Forelimb muscle (tissue), 1 donor: ENCODE measurements around the gene PPARGC1A. TPM values are rescaled to one million over a fixed set of nuclear protein-coding genes. Genes with fewer than 3 reads are reported as not detected.

ENCODE experiments used
- DNase-seq: peaks from one replicate; pipeline ENCODE4 v3.0.0-alpha.2; 2013; ENCODE audit warnings: low read depth
- polyA plus RNA-seq: library from polyadenylated mRNA; unstranded; fragments of 120-200 nt; gene quantifications from one replicate; pipeline ENCODE4 v1.2.1, GENCODE V29; 2013; ENCODE audit not compliant: insufficient read length

Gene PPARGC1A
- polyA plus RNA-seq, 1 donor, result 7.5 TPM

DNA sequence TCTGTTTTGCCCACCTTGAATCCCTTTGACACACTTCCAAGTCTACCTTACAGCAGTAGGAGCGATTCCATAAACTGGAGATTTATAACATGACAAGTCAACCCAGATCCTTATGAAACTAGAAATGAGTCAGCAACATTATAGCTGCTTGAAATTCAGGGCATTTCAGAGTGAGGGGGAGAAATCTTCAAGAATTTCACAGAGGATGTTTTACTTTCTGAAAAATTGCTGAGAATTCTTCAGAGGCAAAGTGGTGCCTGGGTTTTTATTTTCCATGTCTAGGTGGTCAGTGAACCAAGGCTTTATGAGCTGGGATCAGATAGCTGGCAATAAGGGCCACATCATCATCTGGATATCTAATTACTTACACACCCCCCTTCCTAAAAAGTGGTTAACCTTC lies 119.8 kb downstream of the PPARGC1A start:
- DNase-seq, result no peak

DNA sequence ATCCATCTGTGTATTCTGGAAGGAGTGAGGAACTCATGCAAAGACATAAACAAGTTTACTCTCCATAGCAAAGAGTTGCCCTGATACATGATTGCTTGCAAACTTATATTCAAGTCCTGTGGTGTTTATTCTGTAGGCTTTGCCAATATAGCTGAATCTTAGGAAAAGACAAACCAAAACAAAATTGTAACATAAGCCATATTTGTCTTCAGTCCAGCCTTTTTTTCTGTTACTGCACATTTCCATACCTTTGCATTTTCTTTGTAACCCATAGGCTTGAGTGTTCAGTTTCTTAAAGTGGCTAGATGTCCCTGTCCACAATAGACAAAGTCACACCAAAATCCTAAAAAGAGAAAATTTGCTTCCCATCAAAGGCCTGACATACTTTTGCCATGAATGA lies 120.4 kb downstream of the PPARGC1A start:
- no peak for DNase-seq

DNA sequence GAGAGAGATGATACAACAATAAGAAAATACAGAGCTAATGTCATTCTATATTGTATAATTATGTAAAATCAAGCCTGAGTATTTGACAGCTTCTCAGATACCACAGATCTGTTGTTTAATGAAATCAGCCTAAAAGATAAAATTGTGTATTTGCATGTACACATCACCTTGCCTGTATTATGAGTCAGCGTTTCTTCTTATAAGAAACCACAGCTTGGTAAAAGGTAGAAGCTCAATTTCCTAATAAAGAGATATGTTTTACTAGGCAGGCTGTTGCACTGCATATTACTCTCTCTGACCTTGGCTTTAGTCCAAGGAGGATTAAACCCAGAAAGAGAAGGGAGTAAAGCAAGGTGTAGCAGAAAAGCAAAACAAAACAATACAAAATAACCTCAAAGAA lies 121.3 kb downstream of the PPARGC1A start:
- no peak for DNase-seq

DNA sequence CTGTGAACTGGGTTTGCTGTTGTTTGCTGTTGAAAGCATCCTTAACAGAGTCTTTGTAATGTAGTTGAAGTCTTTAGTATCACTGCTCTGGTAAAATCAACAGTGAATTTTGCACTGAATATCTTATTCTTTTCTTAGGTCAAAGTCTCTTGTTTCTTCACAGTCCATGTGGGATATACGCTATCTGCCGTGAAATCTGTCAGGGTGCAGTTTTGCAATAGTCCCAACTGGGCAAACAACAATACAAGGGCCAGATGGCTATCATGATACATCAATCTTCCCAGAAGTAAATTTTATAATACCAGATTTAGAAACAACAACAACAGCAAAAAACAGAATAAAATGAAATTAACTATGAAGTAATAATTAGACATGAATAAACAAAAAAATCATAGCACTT lies 123.5 kb downstream of the PPARGC1A start:
- no peak for DNase-seq

DNA sequence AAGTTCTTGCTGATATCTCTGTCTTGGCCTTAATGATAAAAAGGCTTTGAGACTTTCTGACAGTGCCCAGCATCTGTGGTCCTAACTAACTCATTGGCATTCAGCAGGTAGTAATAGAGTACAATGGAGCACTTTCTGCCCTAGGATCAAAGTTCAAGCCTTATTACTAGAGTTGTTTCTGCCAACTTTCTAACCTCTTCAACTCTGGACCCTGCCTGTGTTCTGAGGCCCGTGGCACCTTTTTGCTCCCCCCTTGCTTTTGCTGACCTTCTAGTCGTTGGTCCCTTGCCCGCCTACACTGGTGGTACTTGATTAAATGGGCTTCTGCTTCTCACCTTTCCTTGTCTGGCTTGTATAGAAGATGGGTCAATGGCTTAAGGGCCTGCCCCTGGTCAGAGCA lies 126.3 kb downstream of the PPARGC1A start:
- no peak for DNase-seq

DNA sequence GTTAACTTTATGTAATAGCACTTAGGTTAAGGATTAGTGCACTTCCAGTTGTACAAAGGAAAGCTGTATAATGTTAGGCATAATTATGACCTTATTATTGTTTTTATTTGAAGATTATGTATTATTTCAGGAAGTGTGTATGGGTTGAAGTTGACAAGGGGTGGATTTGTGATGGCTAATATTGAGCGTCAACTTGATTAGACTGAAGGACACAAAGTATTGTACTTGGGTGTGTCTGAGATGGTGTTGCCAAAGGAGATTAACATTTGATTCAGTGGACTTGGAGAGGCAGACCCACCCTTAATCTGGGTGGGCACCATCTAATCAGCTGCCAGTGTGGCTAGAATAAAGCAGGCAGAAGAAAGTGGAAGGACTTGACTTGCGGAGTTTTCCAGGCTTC lies 127.3 kb downstream of the PPARGC1A start:
- DNase-seq, result no peak

DNA sequence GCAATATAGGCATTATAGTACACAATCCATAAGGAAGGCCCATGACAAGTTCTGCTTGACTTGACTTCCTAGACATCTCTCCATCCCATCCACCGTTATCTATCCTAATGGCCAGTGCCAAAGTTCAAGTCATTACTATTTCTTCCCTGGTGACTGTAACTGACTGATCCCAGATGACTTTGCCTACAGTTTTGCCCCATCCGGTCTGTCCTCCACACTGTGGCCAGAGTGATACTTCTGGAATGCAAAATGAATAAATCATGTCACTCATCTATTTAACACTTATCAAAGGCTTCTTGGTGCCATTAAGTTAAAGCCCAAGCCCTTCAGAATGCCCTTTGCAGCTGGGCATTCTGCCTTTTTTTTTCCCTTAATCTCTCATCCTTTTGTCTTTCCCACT lies 130.8 kb downstream of the PPARGC1A start:
- DNase-seq, result no peak

DNA sequence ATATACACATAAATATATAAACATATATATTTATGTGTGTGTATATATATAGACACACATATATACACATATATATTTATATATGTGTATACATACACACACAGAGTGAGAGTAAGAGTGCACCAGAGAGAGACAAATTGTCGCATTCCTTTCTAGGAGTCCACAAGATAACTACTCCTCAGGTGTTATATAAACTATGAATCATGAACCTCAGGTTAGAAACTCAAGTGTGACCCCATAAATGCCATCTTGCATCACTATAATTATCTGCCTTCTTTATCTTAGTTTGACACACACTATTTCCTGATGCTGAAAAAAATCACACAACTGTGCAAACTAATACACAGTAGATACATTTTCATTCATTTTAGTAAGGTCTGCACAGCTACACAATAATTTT lies 135.2 kb downstream of the PPARGC1A start:
- no peak for DNase-seq

DNA sequence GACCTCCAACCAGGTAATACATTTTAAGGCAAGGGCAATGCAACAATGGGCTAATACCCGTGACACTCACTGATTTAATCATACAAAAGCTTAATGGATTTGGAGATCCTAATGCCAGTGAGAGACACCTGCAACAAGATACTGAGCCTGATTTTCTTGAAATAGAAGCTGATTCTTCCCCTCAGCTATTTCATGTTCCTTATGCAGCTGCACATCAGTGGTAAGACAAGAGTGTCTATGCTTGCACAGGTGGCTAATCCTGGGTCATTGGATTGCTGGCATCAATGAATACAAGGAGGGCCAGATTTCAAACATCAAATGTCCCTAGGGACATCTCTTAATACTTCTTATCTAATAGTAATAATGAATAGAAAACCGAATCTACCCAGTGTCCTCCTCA lies 139.7 kb downstream of the PPARGC1A start:
- DNase-seq, result no peak

DNA sequence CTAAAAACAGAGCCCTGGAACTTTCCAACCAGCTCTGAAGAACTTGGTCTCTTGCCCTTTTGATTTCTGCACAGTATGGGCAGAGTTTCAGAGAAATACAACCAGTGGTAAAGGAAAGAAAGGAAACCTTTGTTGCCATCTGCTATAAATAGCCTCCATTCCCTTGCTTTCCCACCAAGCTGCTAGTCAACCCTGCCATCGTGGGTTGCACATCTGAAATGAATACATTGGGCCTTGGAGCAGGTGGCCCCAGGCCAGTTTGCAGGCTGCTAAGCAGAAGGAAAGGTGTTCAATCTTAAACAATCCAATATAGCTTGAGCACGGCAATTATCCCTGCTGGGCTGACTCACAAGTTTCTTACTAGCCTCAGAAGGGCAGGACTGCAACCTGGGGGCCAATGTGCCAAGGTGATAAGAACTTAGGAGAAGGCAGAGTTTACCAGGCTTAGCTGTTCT lies 142.5 kb downstream of the PPARGC1A start:
- DNase-seq, result no peak

DNA sequence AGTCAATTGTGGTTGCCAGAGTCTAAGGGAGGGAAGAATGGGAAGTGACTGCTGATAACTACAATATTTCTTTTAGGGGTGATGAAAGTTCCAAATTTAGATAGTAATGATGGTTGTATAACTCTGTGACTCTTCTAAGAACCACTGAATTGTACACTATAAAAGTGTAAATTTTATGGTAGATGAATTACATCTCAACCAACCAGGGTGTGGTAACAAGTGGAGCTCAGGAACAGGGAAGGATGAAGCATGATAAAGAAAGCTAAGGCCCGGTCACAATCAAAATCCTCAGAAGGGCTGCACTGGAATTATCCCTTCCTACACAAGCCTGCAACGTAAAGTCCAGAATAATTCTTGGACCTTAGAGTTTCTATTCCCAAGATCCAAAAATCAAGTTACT lies 143.2 kb downstream of the PPARGC1A start:
- no peak for DNase-seq

DNA sequence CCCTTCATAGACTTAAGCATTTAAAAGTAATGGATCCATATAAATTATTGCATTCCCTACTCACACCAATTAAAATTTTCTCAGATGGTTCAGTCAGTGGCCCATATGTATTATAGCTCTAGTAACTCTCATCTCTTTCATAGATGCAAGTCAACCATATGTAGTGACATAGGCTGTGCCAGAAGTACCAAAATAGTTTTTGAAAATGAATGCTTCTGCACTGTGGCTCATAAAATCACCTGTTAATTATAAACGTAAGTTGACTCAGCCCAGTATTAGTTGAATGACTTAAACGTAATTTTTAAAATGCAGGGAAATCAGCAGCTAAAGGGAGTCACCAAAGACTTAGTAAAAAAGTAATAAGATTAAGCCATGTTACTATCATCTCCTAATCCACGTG lies 143.8 kb downstream of the PPARGC1A start:
- no peak for DNase-seq

DNA sequence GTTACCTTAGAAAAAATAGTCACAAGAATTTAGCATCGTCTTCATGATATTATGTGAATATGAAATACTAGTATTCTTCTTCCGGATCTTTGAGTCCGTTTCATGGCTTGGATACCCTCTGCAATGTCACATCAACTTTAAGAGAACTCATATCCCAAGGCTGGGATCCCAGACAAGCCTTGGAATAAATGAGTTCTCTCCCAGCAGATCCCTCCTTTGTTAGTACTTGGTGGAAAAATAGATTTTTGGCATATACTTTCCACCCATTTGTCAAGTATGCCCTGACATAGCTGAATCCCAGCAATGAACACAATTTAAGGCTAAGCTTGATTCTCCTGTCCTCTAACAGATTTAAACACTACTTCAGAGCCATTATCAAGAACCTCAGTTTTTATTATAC lies 144.5 kb downstream of the PPARGC1A start:
- no peak for DNase-seq
